K562 (cell line): ENCODE results near the gene FAM24A. TPM values are rescaled to one million over a fixed set of nuclear protein-coding genes. Genes with fewer than 3 reads are reported as not detected.

Experiments used
- ATF7 ChIP-seq: fragments of 450-650 bp; IDR thresholded peaks from 2 replicates; pipeline ENCODE4 v1.7.1; 2014; ENCODE audit warnings: mild to moderate bottlenecking, moderate library complexity
- CBFA2T2 ChIP-seq: fragments of 450-650 bp; conservative IDR thresholded peaks from 2 replicates; pipeline ENCODE4 v1.6.1; 2017; ENCODE audit warnings: mild to moderate bottlenecking
- CSDE1 ChIP-seq, 2 experiments: fragments of 450-650 bp; IDR thresholded peaks; 2 replicates each; pipeline ENCODE4 v1.6.1; 2016; ENCODE audit warnings: mild to moderate bottlenecking in 1 of 2
- CTBP1 ChIP-seq: fragments of 450-650 bp; IDR thresholded peaks from 2 replicates; pipeline ENCODE4 v1.6.1; 2016; ENCODE audit warnings: borderline replicate concordance
- CUX1 ChIP-seq: fragments of 200-800 bp; sonication (Bioruptor generic); IDR thresholded peaks from 2 replicates; pipeline ENCODE4 v1.6.1; 2016; ENCODE audit warnings: missing genetic modification characterization, missing compliant biosample characterization
- FOXM1 ChIP-seq, 2 experiments: fragments of 450-650 bp in 1 of 2; sonication (generic) in 1 of 2; formaldehyde crosslinking in 1 of 2; IDR thresholded peaks; 2 replicates each; pipeline versions ENCODE4 v1.6.1 to v1.9.0; 2017 to 2022; ENCODE audit warnings: low read depth in 2 of 2, mild to moderate bottlenecking in 2 of 2, missing genetic modification reagents in 1 of 2, moderate library complexity in 1 of 2
- HDAC1 ChIP-seq, 2 experiments: fragments of 450-650 bp; IDR thresholded peaks; 2 replicates each; pipeline ENCODE4 v1.6.1; 2016 to 2017; ENCODE audit warnings: inconsistent platforms in 1 of 2, mild to moderate bottlenecking in 1 of 2, moderate library complexity in 1 of 2
- HDGF ChIP-seq: fragments of 450-650 bp; IDR thresholded peaks from 2 replicates; pipeline ENCODE4 v1.6.1; 2016
- JUND ChIP-seq, 2 experiments: IDR thresholded peaks; 2 replicates in 1 of 2; 3 replicates in 1 of 2; pipeline ENCODE4 v1.6.1; 2011; ENCODE audit warnings: borderline replicate concordance in 2 of 2, low read depth in 2 of 2, low read length in 2 of 2, improper control_type of control experiment in 1 of 2, missing biosample characterization in 1 of 2, missing genetic modification characterization in 1 of 2, missing genetic modification reagents in 1 of 2
- NCOR1 ChIP-seq: fragments of 450-650 bp; IDR thresholded peaks from 2 replicates; pipeline ENCODE4 v1.6.1; 2016; ENCODE audit warnings: mild to moderate bottlenecking, moderate library complexity
- NR2F6 ChIP-seq: fragments of 450-650 bp; formaldehyde crosslinking; IDR thresholded peaks from 2 replicates; pipeline ENCODE4 v1.4.0; 2020; ENCODE audit warnings: mild to moderate bottlenecking
- NR4A1 ChIP-seq, 2 experiments: fragments of 250-450 bp in 1 of 2; fragments of 450-650 bp in 1 of 2; sonication (Bioruptor Pico) in 1 of 2; IDR thresholded peaks; 2 replicates each; pipeline versions ENCODE4 v1.4.0 to v1.6.1; 2016 to 2020; ENCODE audit warnings: mild to moderate bottlenecking in 2 of 2, missing compliant biosample characterization in 1 of 2, missing genetic modification characterization in 1 of 2, moderate library complexity in 1 of 2
- PKNOX1 ChIP-seq: fragments of 450-650 bp; IDR thresholded peaks from 2 replicates; pipeline ENCODE4 v1.6.1; 2016
- TCF7 ChIP-seq: sonication (generic); IDR thresholded peaks from 2 replicates; pipeline ENCODE4 v1.6.1; 2016; ENCODE audit warnings: antibody characterized with exemption, borderline replicate concordance
- U2AF1 ChIP-seq: fragments of 200-400 bp; formaldehyde crosslinking; optimal IDR thresholded peaks from 2 replicates; pipeline ENCODE3; 2017; ENCODE audit warnings: mild to moderate bottlenecking, low read depth, low read length, moderate library complexity
- U2AF2 ChIP-seq: fragments of 200-400 bp; formaldehyde crosslinking; optimal IDR thresholded peaks from 2 replicates; pipeline ENCODE3; 2017; ENCODE audit warnings: low read depth, mild to moderate bottlenecking, low read length
- ZC3H11A ChIP-seq: IDR thresholded peaks from 2 replicates; pipeline ENCODE4 v1.6.1; 2012; ENCODE audit warnings: low read depth, low read length, improper control_type of control experiment
- ZNF143 ChIP-seq: sonication (generic); formaldehyde crosslinking; IDR thresholded peaks from 2 replicates; pipeline ENCODE4 v1.9.0; 2022; ENCODE audit warnings: mild to moderate bottlenecking, missing genetic modification reagents
- ZNF232 ChIP-seq: sonication (generic); formaldehyde crosslinking; IDR thresholded peaks from 2 replicates; pipeline ENCODE4 v1.8.0; 2022; ENCODE audit warnings: mild to moderate bottlenecking, missing genetic modification reagents
- ZNF354B ChIP-seq: fragments of 250-450 bp; sonication (Bioruptor Pico); IDR thresholded peaks from 2 replicates; pipeline ENCODE4 v1.4.0; 2020
- ZNF583 ChIP-seq: fragments of 250-450 bp; sonication (Bioruptor Pico); IDR thresholded peaks from 2 replicates; pipeline ENCODE4 v1.4.0; 2020
- polyA plus RNA-seq, 8 experiments: library from polyadenylated mRNA; depleted of rRNA in 4 of 8; stranded (reverse) in 5 of 8; unstranded in 3 of 8; fragments of >200 nt; fragmentation: Nextera tagmentation in 2 of 8; fragmentation: Illumina TruSeq in 1 of 8; extraction: Ambion mirVana in 2 of 8; extraction: Trizol in 1 of 8; gene quantifications; 2 replicates each; pipeline versions ENCODE4 v1.2.1 to v1.2.3, GENCODE V29; 2011 to 2014; ENCODE audit warnings: inconsistent platforms in 1 of 8, missing spikeins in 1 of 8
- total RNA-seq, 7 experiments: library from RNA; depleted of rRNA in 6 of 7; stranded (reverse); fragments of >200 nt in 6 of 7; fragmentation: Illumina TruSeq in 2 of 7; extraction: Trizol in 2 of 7; gene quantifications; 2 replicates each; pipeline versions ENCODE4 v1.2.1 to v1.2.3, GENCODE V29; 2011 to 2021; ENCODE audit warnings: low replicate concordance in 1 of 7
- TF ChIP-seq, protein P1 (sequence below): sonication (generic); formaldehyde crosslinking; IDR thresholded peaks from 2 replicates; pipeline ENCODE4 v1.8.1; 2023; ENCODE audit warnings: mild to moderate bottlenecking, missing genetic modification reagents, moderate library complexity

Gene FAM24A
- total and polyA plus RNA-seq, 9 of the 15 experiments (the other 6 are each of a cell fraction or from before 2014, with no cell fraction given), result not detected

DNA sequence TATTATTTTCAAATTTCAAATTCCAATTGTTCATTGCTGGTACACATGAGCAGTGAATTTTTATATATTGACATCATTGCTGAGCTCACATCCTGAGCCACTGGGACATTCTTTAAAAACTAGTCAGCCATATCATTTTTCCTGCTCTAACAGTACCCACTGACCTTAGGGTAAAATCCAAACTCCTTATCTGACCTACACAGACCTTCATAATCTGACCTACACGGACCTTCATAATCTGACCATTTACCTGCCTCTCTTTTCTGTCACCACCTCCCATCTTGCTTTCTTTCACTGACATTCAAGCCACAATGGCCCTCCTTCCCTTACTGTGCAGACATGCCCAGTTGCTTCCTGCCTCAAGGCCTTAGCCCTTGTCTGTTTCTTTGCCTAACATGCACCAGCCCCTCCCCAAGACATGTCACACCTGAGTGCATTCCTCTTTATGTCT lies 48.7 kb upstream of the FAM24A start (continued):
- TF ChIP-seq NR2F6 (CRISPR knock-in tag) (no peak), U2AF2 (no peak), ZNF232 (no peak), ZNF354B (CRISPR knock-in tag) (no peak), CTBP1 (peak; percentile 73), HDAC1 (IDR thresholded peaks at IDR 0.05) (peak in 1 of 2 experiments; percentile 97; a peak in 2 of 4 replicates), CBFA2T2 (peak; percentile 73), ZNF583 (no peak), ATF7 (0 out of 2 replicates have a peak, but pooled peaks have one; percentile 22), TCF7 (no peak), ZNF143 (no peak), JUND (IDR thresholded peaks at IDR 0.05; ENCODE audit: borderline replicate concordance, low read depth, low read length) (no peak), JUND (tag; IDR thresholded peaks at IDR 0.05; ENCODE audit: borderline replicate concordance, low read depth, low read length) (peak; percentile 40; the same call in 1 of the 3 replicates), CUX1 (no peak), U2AF1 (no peak), HDGF (no peak), NCOR1 (peak; percentile 61), CSDE1 (IDR thresholded peaks at IDR 0.05) (no peak), NR4A1 (CRISPR knock-in tag; IDR thresholded peaks at IDR 0.05) (no peak), NR4A1 (tag; IDR thresholded peaks at IDR 0.05) (no peak), FOXM1 (IDR thresholded peaks at IDR 0.05; ENCODE audit: low read depth) (peak; percentile 26; the same call in 1 of the 2 replicates), FOXM1 (CRISPR knock-in tag; IDR thresholded peaks at IDR 0.05; ENCODE audit: low read depth) (no peak), PKNOX1 (peak; percentile 61), ZC3H11A (no peak)
- TF ChIP-seq, protein P1, sequence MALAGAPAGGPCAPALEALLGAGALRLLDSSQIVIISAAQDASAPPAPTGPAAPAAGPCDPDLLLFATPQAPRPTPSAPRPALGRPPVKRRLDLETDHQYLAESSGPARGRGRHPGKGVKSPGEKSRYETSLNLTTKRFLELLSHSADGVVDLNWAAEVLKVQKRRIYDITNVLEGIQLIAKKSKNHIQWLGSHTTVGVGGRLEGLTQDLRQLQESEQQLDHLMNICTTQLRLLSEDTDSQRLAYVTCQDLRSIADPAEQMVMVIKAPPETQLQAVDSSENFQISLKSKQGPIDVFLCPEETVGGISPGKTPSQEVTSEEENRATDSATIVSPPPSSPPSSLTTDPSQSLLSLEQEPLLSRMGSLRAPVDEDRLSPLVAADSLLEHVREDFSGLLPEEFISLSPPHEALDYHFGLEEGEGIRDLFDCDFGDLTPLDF (CRISPR knock-in tag), result no peak
